WI38 (cell line): Measurements from ENCODE around the gene CXCL14.
A peak's percentile ranks its signal among the peaks of the same experiment; 100 is the strongest.

ENCODE experiments used
- H3K4me3 ChIP-seq: 2 replicates; pipeline ENCODE4 v1.5.1; 2011; ENCODE audit warnings: low read depth, mild to moderate bottlenecking, control low read depth, low read length
- CTCF ChIP-seq: IDR thresholded peaks from 2 replicates; pipeline ENCODE4 v1.5.1; 2012; ENCODE audit warnings: low read depth, mild to moderate bottlenecking, control low read depth, low read length

Gene CXCL14

DNA sequence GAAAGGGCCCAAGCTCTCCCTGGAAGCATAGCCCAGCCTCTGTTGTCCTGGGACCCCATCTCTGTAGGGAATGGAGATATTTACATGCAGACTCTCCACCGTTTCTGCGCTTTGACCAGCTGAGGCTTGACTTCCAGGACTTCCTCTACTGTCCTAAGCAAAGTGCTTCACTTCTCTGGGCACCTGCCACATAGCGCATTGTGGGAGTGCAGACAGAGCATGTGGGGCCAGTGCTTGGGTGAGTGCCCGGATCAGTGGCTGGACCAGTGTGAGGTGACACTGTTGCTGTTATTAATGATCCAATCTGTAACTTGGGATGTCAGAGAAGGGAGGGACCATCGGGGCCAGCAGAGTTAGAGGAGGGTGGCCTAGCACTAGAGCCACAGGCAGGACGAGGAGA is 10.5 kb downstream of the CXCL14 start:
- no peak overlapping the region for H3K4me3 ChIP-seq
- no peak for TF ChIP-seq CTCF

DNA sequence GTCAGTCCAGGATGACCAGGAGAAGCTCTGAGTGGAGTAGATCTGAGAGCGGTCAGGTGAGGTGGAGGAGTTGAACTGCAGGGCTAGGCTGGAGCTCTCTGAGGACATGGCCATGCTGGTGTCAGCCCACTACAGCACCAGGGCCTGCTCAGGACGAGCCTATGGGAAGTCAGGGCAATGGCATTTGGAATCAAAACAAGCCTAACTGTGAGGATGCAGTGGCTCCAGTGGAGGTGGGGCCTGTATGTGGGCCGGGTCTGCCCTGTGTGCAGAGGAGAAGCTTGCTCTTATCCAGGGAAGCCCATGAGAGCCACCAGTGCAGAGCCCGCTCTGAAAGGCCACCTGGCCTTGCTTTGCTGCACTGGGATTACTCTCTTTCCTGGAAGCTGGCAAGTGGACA is 11.1 kb downstream of the CXCL14 start:
- no peak overlapping the region for H3K4me3 ChIP-seq
- TF ChIP-seq CTCF, result no peak

GRCh38 chr5:135566422-135567400 is 12.1 kb downstream of the CXCL14 start:
- TF ChIP-seq CTCF, result no peak
- H3K4me3 ChIP-seq, result no peak overlapping the region

- peak; percentile 94 for TF ChIP-seq CTCF
- no peak overlapping the region for H3K4me3 ChIP-seq
These were observed 12.9 kb downstream of the CXCL14 start for GRCh38 chr5:135565725-135566421.

GRCh38 chr5:135565266-135565665 is 13.5 kb downstream of the CXCL14 start:
- TF ChIP-seq CTCF, result no peak
- H3K4me3 ChIP-seq, result no peak overlapping the region

DNA sequence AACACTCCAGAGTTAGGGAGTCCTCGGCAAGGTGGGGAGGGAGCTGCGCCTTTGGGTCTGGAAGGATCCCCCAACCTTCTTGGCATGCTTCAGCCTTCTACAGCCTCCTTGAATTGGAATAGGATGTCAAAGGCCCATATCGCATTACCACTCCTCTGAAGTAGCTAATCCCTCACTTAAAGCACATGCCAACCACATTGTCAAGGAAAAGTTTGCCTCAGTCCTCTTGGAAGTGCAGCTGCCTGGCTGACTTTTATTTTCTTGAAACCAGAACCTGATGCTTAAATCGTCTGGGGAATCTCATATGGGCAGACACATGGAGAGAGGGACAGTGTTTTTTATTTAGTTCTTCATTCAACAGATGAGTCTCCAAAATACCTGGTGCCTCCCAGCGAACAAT is 14.5 kb downstream of the CXCL14 start:
- H3K4me3 ChIP-seq, result no peak overlapping the region
- no peak for TF ChIP-seq CTCF

GRCh38 chr5:135561266-135561665 is 17.5 kb downstream of the CXCL14 start:
- H3K4me3 ChIP-seq, result no peak overlapping the region

More at GRCh38 chr5:135561266-135561665, 17.5 kb downstream of the CXCL14 start:
- no peak for TF ChIP-seq CTCF
